ENCODE data around the gene MDFIC. TPM values are rescaled to one million over a fixed set of nuclear protein-coding genes. Genes with fewer than 3 reads are reported as not detected.

Gene MDFIC
- polyA plus RNA-seq, 1 donor, result 30.1 TPM

GRCh38 chr7:114997487-114998404, 75.9 kb downstream of the MDFIC start:
- DNase-seq, result no peak

DNA sequence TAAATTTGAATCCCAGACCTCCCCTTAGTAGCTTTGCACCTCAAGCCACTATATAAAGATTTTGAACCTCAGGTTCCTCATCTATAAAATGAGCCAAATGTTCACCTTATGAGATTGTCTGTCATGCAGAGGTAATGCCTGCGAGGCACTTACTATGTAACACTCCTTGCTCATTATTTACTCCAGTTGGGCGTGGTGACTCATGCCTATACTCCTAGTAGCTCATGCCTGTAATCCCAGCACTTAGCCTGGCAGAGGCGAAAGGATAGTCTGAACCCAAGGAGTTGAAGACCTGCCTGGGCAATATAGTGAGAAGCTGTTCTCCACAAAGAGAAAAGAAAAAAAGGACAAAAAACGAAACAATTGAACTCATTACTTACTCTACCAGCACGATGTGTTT, 82.2 kb downstream of the MDFIC start:
- no peak for DNase-seq

GRCh38 chr7:115005251-115005650, 83.4 kb downstream of the MDFIC start:
- DNase-seq, result no peak

DNA sequence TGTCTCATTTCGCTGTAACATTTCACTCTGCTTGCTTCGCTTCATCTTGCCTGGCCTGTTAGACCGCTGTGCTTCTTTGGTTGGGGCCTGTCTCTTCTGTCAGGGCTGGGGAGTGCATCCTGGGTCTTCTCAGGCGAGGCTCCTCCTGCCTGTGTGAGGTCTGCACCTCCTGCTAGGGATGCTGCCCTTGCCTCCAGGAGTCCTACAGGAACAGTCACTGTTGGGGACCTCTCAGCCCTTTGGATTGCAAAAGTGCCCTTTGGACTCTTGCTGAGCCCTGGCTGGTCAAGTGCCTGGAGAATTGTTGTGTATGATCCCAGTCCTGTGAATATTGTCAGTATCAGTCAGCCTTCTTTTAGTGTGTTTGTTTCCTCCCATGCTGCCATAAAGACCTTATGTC, 84.1 kb downstream of the MDFIC start:
- DNase-seq, result no peak

DNA sequence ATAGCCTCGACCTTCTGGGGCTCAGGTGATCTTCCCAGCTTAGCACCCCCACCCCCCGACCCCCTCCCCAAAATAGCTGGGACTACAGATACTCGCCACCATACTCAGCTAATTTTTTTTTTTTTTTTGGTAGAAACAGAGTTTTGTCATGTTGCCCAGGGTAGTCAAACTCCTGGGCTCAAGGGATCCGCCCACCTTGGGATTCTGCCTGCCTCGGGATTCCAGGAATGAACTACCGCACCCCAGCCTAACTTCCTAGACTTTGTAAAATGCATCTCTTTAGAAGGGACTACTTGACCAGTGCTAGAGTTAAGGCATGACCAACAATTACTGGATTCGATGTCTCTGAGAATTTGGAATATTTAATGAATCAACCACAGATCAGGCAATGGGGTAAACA, 85.9 kb downstream of the MDFIC start:
- no peak for DNase-seq

DNA sequence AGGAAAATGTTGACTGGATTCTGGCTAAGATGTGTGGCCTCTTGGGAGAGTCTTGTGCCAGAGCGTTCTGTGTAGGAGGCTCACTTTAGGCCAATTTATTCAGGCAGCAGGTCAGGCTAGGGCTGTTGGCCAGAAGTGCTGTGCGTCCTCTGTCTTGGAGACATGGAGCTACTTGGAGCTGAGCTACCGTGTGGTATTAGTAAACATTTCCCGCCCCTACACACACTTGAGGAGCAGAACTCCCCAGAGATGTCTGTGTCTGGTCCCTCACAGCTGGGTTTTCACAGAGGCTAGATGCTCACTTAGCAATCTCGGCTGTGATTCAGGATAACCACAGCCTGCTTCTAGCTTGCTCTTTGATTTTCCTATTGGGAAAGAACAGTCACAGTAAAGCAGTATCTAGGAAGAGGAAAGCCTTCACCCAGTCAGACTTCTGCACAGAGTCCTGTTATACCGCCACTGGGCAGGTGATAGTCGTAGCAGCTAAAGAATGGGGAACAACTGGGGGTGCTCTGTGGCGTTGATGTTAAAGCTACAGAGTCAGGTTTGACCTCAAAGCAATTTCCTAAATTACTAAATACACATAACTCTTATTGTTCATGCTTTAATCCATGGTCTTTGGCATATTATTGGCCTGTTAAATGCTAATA, 86.7 kb downstream of the MDFIC start:
- DNase-seq, result peak; percentile 72

DNA sequence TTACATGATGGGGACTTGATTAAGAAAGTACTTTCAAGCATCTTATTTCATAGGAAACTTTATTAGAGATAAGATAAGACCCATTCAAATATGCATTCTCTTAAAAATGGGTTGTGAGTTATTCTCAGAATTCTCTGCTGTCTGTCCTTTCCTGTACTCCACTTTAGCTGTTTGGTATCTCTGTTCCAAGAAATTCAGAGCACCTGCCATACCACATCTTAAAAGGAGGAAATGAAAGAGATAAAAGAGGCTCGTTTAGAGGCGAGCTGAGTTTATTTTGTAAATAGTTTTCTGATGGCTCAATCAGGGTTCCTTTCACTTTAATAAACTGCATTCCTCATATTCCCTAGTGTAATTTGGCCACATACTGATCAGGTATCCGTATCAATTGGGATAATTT, 87.2 kb downstream of the MDFIC start:
- no peak for DNase-seq

- peak; percentile 76 for DNase-seq
Observed at GRCh38 chr7:115009736-115010440, 88.0 kb downstream of the MDFIC start.

GRCh38 chr7:115010441-115010820, 88.5 kb downstream of the MDFIC start:
- DNase-seq, result no peak

DNA sequence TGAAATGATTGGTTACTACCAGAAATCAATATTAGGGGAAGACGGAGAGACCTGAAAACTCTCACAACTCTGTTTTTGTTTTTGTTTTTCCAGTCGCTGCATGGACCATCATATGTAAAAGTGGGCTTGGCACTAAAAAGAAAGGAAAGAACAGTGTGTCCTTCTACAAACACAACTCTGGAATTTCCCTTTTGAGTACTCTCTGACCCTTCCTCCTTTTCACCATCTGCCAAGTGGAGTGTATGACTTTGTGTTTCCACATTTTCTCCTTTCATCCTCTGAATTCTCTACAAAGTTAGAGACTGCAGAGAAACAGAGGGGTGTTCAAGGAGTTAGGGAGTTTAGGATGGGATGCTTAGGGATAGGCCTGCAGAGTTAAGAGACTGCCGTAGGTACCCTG, 92.0 kb downstream of the MDFIC start:
- no peak for DNase-seq

DNA sequence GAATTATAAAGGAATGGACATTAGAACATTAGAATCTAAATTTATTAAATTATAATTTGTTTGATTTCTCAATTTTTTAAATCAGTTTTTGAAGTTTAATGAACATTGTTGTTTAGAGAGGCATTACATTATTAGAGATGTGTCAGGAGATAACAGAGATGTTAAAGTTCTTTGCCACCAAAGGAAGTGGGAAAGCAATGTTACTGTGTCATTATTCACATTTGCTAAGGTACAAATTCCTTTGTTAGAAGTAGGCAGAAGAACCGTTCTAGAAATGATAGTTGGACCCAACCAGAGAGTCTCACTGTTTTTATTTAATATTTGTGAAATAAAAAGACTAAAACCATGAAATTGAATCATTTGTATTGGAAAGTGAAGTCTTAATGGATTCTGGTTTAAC, 92.9 kb downstream of the MDFIC start:
- DNase-seq, result no peak

GRCh38 chr7:115015619-115016018, 93.7 kb downstream of the MDFIC start:
- no peak for DNase-seq

DNA sequence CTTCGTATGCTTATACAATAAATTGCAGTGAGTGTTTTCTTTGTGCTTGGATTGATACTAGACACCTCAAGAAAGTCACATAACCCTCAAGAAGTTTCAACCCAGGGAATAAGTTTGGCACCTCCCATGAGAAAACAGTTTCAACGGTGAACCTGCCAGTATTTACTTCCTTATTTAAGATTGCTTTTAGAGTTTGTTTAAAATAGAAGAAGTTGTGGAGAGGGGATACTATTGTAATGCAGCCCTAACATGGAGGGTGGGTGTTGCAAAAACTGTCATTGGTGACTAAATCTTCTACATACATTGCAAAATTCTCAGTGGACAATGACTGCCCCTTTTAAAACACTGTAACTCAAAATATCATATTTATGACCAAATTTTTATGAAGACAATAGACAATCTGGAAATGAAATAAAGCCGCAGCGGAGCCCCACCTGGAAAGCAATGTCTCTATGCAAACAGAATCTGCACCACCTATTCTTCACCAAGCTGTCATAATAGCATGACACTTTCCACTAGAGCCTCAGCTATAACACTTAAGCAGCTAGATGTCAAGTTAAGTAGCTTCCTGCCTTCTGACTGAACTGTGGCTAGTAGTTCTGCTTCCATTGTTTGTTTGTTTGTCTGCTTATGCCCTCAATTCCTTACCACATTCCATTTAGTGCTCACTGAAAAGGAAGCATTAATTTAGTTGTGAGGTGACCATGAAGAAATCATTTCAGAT, 98.2 kb downstream of the MDFIC start:
- DNase-seq, result no peak

GRCh38 chr7:115023219-115023618, 101.3 kb downstream of the MDFIC start:
- DNase-seq, result no peak

DNA sequence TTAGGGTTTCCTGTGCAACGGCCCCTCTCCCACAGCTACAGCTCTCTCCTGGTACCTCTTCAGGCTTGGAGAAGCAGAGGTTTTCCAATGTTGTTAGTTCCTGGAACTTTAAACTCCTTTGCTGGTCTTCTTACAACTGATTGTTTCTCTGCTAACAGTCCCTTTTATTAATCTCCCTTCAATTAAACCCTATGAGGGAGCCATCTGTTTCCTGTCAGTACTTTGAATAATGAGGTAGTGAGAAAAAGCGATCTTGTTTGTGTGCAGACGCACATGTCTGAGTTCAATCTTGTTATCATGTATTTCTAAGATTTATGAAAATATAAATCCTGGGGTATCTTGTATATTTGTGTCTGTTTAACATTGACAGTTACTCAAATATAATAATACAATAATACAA, 102.4 kb downstream of the MDFIC start:
- no peak for DNase-seq

GRCh38 chr7:115032715-115033703, 111.1 kb downstream of the MDFIC start:
- no peak for DNase-seq

GRCh38 chr7:115033917-115034459, 112.1 kb downstream of the MDFIC start:
- no peak for DNase-seq

DNA sequence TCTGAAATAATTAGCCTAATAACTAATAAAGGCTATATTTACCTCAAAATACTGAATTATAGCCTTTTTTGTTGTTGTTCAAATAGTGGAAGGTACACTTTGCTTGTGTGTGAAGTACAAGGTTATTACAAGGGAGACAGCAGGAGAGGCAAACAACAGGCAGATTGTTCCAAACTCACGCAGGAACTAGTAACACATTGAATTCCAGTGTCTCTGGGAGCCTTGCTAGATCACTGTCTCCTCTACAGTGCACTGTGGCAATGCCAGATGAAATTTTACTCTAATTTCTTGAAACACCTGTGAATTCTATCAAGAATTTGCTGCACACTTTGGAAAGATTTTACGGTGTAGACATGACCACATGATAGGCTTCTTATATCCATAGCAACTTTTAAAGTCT, 112.6 kb downstream of the MDFIC start:
- DNase-seq, result no peak

DNA sequence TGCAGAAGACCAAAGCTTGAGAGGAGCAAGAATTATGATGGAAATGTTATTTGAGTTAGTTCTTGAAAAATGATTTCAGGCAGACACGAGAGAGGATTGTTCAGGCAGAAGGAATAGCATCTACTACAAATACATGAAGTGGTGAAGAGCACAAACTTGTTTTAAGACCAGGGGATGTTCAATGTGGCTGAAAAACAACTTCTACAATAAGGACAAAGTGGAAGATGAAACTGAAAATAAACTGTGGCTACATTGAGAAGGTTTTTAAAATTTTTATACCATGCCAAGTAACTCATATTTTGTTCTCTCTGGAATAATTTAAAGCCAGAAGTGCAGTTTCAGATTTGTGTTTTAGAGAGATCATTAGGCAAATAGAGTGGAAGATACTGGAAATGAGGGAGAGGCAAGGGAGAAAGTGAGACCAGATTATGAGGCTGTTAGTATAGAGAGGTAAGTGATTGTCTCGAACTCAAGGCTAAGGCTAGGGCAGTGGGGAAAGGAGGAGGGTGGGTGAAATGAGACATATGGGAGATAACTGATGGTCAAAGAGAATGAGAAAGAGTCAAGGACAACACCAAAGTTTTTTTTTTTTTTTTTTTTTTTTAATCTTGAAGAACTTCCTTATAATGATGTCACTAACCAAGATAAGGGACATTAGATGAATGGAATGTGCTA, 115.4 kb downstream of the MDFIC start:
- DNase-seq, result no peak

- DNase-seq, result no peak
Observed at GRCh38 chr7:115038158-115038557, 116.3 kb downstream of the MDFIC start.

- no peak for DNase-seq
Observed at GRCh38 chr7:115040057-115040456, 118.2 kb downstream of the MDFIC start.
